ENCODE data around the gene MACC1.
"Not testable (repeated sequence)": the region's sequence is repeated elsewhere in the genome, so short reads cannot be mapped to it uniquely, and the experiment has no call there.

Gene MACC1

DNA sequence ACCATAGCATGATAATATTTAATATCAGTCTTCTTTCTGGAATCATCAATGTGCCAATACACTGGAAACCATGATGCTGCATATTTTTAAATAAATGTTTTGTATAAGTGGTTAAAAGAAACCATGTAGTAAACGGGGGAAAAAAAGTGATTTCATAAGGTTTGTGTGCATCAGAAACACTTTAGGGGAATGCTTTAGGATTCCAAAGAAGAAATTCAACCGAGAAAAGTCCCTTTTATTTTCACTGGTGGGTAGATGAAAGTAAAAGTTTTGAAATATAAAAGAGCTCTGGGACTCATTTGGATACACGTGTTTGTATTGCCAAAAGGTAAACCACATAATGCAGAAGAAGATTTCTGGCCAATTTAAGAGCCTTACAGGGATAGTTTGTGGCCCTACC, 11.9 kb upstream of the MACC1 start:
- DNase-seq = no peak

GRCh38 chr7:20228654-20229053, 11.5 kb upstream of the MACC1 start:
- no peak for DNase-seq

GRCh38 chr7:20227291-20227795, 10.2 kb upstream of the MACC1 start:
- no peak for DNase-seq

DNA sequence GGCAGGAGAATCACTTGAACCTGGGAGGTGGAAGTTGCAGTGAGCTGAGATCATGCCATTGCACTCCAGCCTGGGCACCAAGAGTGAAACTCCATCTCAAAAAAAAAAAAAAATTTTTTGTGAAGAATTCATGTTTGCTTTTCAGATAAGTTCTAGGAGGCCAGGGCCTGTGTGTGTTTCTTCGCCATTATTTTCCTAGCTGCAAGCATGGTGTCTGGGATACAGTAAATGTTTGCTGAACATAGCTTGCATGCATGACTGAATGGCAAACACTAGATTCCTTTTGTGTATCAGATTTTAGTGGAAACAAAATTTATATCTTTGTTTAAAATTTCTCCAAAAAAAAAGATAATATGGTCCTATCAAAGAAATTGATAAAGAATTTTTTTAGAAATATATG, 9.7 kb upstream of the MACC1 start:
- DNase-seq = no peak

GRCh38 chr7:20225384-20225783, 8.2 kb upstream of the MACC1 start:
- no peak for DNase-seq

DNA sequence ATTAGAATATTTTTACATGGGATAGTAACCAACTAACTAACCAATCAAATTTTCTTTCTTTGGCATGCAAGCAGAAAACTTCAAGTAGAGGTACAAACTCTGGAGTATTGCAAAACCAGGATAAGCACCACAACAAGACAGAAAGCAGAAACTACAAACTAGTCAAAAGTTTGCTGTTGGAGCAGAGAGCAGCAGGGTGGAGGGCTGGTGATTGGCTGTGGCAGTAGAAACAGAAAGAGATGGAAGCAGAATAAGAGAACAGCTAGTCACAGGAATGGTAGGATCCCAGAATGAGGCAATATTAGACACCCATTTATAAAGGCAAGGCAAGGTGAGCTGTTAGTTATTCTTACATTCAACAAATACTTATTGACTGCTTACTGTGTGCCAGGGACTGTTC, 6.8 kb upstream of the MACC1 start:
- no peak for DNase-seq

DNA sequence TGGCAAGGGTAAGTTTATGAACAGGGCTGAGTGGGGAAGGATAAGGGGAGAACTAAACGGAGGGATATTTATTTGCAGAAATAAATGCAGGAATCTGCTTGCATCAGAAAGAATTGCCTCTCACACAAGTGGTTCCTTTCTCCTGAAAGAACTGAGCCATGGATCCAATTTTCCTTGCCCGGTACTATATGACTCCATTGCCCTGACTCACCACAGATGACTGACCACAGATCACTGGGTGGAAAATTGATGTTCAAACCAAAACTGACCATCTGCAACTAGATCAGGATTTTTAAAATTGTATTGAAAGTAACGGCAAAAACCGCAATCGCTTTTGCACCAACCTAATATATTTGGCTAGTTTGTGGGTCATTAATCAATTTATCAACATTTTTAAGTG, 6.2 kb upstream of the MACC1 start:
- no peak for DNase-seq

DNA sequence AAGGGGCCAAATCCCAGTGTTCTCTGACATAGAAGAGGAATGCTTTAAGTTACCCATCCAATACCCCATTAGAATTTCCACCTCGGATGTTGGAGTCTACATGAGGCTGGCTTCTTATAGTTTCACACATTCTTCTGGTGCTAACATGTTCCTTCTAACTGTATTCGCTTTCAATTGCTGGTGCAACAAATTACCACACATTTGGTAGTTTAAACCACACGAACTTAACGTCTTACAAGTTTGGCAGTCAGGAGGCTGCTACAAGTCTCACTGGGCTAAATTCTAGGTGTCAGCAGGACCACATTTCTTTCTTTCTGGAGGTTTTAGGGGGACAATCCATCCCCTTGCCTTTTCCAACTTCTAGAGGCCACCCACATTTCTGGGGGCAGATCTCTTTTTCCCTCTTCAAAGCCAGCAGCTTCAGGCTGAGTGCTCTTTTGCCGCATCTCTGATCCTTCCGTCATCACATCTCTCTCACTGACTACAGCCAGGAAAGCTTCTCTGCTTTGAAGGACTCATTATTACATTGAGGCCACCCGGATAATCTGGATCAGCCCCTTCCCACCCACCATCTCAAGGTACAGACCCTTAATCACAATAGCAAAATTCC, 5.1 kb upstream of the MACC1 start:
- no peak for DNase-seq

- DNase-seq = no peak
These were observed 3.9 kb upstream of the MACC1 start for GRCh38 chr7:20220921-20221547.

DNA sequence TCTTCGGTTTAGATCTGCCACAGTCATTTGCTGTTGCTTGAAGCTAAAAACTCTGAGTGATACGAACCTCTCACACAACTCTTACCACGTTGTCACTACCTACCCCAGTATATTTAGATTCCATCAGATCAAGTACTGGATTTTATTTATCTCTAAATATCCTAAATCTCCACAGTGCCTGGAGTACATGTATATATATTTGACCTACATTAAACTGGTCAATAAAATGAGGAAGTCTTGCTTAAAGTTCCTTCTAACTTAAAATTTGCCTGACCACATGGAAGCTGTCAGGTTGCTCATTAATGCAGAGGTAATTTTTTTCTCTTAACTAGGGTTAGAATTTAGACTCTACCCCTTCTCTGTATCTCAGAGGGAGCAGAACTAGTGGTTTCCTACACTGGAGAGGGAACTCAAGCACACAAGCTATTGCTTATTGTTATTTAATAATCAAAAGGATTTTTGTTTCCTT, 3.1 kb upstream of the MACC1 start:
- DNase-seq = no peak

- no peak for DNase-seq
These were observed 2.5 kb upstream of the MACC1 start for GRCh38 chr7:20219446-20220292.

DNA sequence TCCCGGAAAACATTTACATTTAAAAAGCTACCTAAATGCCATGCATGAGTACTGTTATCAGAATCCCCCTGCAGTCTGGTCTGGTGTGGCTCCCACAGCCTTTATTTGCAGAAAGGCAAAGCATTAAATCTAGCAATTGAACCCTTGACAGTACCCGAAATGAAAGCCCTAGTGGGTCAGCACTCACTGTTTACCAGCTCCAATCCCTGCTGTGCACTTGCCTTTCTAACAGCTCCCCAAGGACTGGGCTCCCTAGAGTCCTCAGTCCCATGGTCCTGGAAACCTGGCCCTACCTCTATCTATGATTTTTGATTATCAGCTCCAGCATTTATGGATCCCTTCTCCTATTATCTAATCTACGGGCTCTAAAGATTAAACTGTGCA, 1.9 kb upstream of the MACC1 start:
- no peak for DNase-seq

DNA sequence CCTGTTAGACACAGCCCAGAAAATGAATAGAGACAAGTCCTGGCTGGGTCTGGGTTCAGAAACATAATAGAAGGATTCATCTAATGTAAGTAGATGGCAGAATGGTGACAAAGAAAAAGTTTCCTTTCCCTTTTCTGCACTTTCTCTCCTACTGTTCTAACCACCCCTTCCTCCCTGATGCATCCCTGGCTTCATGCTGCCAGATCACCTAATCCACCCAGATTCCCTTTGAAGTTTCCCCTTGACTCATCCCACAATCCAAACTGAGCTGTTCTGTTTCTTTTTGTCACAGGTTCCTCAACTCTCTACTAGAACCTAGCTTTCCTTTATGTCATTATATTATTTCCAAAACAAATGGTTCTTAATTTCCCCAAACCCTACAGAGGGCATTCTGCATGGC, 1.1 kb upstream of the MACC1 start:
- DNase-seq = no peak

GRCh38 chr7:20216406-20217036, 663 bp downstream of the MACC1 start:
- no peak for DNase-seq

- no peak for DNase-seq
These were observed 2.1 kb downstream of the MACC1 start for GRCh38 chr7:20214921-20215669.

- DNase-seq = no peak
These were observed 3.1 kb downstream of the MACC1 start for GRCh38 chr7:20214132-20214531.

- no peak for DNase-seq
These were observed 3.8 kb downstream of the MACC1 start for GRCh38 chr7:20213378-20213777.

- DNase-seq = no peak
These were observed 5.8 kb downstream of the MACC1 start for GRCh38 chr7:20211376-20211775.

DNA sequence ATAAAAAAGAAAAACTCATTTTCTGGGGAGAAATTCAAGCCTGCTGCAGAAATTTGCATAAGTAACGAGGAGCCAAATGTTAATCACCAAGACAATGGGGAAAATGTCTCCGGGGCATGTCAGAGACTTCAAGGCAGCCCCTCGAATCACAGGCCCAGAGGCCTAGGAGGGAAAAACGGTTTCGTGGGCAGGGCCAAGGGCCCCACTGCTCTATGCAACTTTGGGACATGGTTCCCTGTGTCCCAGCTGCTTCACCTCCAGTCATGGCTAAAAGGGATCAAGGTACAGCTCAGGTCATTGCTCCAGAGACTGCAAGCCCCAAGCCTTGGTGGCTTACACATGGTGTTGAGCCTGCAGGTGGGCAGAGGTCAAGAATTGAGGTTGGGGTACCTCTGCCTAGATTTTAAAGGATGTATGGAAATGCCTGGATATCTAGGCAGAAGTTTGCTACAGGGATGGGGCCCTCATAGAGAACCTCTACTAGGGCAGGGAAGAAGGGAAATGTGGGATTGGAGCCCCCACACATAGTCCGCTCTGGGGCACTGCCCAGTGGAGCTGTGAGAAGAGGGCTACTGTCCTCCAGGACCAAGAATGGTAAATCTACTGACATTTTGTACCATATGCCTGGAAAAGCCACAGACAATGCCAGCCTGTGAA, 8.4 kb downstream of the MACC1 start:
- no peak for DNase-seq

- DNase-seq = not testable (repeated sequence)
These were observed 9.4 kb downstream of the MACC1 start for GRCh38 chr7:20207811-20208210.

DNA sequence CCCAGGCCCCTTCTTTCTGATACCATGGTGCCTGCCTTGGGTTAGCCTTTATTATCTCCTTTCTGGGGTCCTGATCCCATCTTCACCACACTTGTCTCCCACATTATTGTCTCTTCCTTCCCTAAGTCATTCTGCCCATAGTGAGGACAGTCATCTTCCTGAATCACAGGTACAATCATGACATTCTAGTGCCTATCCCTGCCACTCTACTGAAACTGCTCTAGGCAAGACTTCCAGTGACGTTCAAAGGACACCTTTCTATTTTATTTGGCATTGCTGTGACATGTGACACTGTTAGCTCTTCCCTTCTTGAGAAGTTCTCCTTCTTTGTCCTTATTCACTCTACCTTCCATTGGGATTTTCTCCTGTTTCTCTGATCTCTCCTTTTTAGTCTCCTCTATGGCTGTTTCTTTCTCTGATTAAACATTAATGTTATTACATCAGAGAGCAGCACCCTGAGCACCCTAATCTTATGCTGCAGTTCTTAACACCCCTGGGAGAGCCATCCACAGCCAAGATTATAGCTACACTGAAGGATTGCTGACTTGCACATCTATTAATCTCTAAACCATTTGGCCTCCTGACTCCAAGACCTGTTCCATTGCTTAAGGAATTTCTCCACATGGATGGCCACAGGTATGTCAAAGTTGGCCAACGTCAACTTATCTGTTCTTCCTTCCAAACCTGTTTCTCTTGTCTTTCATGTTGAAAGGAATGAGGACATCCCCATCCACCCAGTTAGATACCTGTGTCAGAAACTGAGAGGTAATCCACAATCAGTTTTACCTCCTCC, 10.9 kb downstream of the MACC1 start:
- no peak for DNase-seq

All from retina (tissue), 1 donor.